Stimulated activated CD4-positive, alpha-beta T cell treated with anti-CD3 and anti-CD28 coated beads, Interleukin-15, amount 100 ng/mL, for 48 hours (primary cell): Measurements from ENCODE around the gene P2RY12.

ENCODE experiments used
- DNase-seq, 2 donors: peaks; one replicate each; pipeline ENCODE4 v3.0.0-alpha.2; 2020; ENCODE audit warnings: low read depth in 2 of 2

Gene P2RY12

GRCh38 chr3:151346292-151346691 lies 38.3 kb downstream of the P2RY12 start:
- DNase-seq = no peak

- no peak for DNase-seq
Observed at GRCh38 chr3:151345859-151346258, 38.7 kb downstream of the P2RY12 start.

- DNase-seq = no peak
Observed at GRCh38 chr3:151331696-151332095, 52.9 kb downstream of the P2RY12 start.

- DNase-seq = no peak
Observed at GRCh38 chr3:151330899-151331298, 53.7 kb downstream of the P2RY12 start.

- no peak for DNase-seq
Observed at GRCh38 chr3:151330379-151330778, 54.2 kb downstream of the P2RY12 start.

GRCh38 chr3:151329363-151329762 lies 55.2 kb downstream of the P2RY12 start, which contains the start of gene P2RY13:
TSS of gene P2RY13 (minus strand) at chr3:151329549. CDS start at chr3:151329528, 21 bp downstream.
- DNase-seq = no peak

GRCh38 chr3:151328298-151328995 lies 56.1 kb downstream of the P2RY12 start:
- no peak for DNase-seq

- DNase-seq = no peak
Observed at GRCh38 chr3:151327571-151328198, 56.9 kb downstream of the P2RY12 start.

- no peak for DNase-seq
Observed at GRCh38 chr3:151322511-151322910, 62.0 kb downstream of the P2RY12 start.

GRCh38 chr3:151321526-151321925 lies 63.0 kb downstream of the P2RY12 start:
- DNase-seq = no peak

- DNase-seq = no peak
Observed at GRCh38 chr3:151320131-151320530, 64.4 kb downstream of the P2RY12 start.

GRCh38 chr3:151319628-151320027 lies 64.9 kb downstream of the P2RY12 start:
- no peak for DNase-seq

GRCh38 chr3:151318991-151319390 lies 65.6 kb downstream of the P2RY12 start:
- no peak for DNase-seq

- DNase-seq = no peak
Observed at GRCh38 chr3:151318313-151318712, 66.2 kb downstream of the P2RY12 start.

- DNase-seq = peak in 1 of 2 donors; percentile 33
Observed at GRCh38 chr3:151316267-151316991, 68.1 kb downstream of the P2RY12 start, which contains the start of gene GPR87. TSS of gene GPR87 (minus strand) at chr3:151316820. CDS start at chr3:151300100, 16,720 bp downstream.

- no peak for DNase-seq
Observed at GRCh38 chr3:151315846-151316245, 68.7 kb downstream of the P2RY12 start.

GRCh38 chr3:151315136-151315535 lies 69.4 kb downstream of the P2RY12 start:
- DNase-seq = no peak

- DNase-seq = no peak
Observed at GRCh38 chr3:151314593-151314992, 70.0 kb downstream of the P2RY12 start.

- DNase-seq = no peak
Observed at GRCh38 chr3:151314137-151314536, 70.4 kb downstream of the P2RY12 start.

GRCh38 chr3:151312972-151313371 lies 71.6 kb downstream of the P2RY12 start:
- DNase-seq = no peak

GRCh38 chr3:151309566-151309965 lies 75.0 kb downstream of the P2RY12 start:
- DNase-seq = no peak
